Activated CD4-positive, CD25-positive, alpha-beta regulatory T cell treated with anti-CD3 and anti-CD28 coated beads, Interleukin-2, amount 50 U/mL, for 72 hours (primary cell): Measurements from ENCODE around the gene HRH1.

Source experiments
- DNase-seq: peaks from one replicate; pipeline ENCODE4 v3.0.0; 2021

Gene HRH1

DNA sequence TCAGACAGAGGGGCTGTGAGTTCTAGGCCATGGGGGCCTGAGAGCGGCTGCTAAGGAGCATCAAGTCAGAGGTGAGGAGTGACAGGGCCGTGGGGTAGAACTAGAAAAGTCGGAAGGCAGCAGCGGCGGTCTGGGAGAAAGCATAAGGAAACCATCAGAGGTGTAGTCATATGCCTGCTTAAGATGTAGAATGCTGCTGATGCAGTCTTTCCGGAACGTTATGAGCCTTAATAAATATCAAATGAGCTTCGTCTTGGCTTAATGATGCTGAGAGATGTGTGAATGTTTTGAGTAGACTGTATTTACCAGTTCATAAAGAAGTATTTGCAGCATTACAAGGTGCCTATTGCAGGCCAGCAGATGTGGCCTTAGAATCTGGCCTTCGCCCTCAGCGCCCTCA, 133.1 kb downstream of the HRH1 start:
- DNase-seq, result no peak

DNA sequence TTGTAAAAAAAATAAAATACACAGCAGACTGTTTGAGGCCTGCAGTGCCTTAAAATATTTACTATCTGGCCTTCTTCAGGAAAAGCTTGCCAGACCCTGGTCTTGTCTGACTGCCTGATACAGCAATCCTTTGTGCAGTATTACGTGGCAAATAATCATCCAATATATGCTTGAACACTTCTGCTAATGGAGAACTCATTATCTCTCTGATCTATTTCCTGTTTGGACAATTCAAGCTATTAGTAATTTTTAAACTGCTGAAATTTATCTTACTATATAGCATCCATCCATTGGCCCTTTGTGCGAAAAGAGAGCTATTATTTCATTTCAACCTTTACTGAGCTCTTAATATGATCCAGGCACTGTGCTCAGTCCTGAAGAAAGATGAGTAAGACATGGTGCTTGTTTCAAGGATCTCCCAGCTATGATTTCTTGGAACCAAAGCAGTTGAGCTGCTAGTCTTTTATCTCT, 133.8 kb downstream of the HRH1 start:
- no peak for DNase-seq

DNA sequence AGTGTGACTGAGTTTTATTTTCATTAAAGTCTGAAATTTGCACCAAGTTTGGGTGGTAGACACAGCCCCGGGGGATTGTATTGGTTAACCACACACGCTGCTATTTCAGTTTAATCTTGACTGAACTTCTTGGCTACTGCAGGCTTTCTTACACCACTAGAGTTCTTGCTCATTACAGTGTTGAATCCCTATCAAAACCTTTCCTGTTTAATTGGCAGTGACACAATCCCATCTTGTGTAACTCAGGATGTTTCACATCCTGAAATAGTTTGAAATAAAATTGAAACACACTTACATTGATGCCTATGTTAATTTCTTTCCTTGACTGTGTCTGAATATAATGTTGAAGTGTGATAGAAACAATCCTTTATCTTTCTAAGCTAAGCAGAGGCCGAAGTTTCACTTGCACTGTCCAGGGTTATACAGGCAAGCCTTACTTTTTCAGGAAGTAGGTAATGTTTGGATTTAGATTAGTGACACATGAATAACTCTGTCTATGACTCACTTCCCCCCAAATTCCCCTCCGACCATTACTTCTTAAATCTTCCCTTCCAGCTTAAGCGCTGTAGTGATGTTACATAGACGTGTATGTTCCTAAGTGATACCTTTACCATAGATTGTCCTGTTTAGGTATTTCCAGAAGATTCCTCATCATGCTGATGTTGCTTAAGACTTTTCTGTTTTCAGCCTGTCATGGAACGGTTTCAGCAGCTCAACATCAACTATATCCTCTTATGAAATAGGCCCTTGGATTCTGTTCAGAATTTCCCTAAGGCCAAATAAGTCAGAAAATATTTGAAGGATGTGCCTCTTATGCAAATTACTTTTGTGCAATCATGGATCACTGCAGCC, 134.7 kb downstream of the HRH1 start:
- no peak for DNase-seq

DNA sequence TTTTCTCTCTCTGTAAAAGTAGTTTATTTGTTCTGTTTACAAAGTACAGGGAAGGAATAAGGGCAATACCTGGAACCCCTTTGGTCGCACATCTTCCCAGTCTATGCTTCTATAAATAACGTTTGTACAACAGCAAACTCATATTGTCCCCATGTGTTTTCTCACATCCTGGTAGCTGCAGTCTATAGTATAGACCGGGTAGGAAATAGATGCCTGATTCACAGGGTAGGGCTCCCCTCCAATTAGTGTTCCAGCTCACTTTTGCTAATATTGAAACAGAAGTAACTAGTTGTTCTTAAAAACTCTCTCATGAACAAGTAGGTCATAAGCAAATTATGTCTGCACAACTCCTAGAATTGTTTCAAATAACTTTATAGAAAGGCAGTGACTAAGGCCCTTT, 135.6 kb downstream of the HRH1 start:
- no peak for DNase-seq

DNA sequence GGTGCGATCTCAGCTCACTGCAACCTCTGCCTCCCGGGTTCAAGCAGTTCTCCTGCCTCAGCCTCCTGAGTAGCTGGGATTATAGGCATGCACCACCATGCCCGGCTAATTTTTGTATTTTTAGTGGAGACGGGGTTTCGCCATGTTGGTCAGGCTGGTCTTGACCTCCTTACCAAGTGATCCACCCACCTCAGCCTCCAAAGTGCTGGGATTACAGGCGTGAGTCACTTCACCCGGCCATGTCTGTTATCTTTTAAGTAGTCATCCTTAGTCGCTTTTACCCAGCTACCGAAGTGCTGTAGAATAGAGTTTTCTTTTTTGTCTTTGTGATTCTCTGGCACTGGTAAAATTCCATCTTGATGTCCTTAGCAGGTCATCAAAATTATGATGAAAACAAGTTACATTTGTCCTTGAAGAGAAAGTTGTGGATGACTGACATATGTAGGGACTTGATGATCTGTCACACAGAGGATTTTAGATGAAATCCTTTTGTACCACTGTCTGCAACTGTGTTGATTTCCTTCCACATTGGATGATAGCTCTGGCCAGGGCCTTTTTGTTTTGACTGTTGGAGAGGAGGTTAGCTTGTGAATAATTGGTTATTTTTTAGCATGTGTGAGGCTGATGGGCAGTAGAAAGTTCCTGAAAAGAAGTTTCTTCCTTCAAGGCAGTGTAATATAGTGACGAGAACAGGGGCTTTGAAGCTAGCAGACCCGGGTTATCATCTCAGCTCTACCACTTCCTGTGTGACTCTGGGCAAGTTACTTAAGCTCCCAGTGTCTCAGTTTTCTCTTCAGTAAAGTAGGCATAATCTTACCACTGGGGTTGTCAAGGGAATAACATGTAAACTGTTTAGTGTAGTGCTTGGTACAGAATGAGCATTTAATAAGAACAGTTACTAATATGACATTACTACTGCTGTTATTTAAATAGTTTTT, 136.7 kb downstream of the HRH1 start:
- DNase-seq, result no peak

DNA sequence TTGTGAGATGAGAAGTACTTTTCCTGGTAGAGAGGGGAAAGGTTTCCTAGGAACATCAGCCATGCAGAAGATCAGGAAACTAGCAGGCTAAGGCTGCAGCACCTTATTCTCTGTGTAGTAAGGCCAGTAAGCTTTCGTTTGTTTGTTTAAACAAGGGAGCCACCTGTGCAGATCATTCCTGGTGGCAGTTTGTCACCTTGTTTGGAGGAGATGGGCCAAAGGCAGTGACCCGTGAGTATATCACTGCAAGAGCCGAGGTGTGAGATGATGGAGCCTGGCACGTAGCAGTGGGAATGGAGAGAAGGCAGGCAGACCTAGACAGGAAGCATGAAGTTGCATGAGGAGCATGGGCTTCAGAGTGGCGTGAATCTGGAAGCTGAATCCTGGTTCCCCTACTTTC, 137.5 kb downstream of the HRH1 start:
- no peak for DNase-seq

DNA sequence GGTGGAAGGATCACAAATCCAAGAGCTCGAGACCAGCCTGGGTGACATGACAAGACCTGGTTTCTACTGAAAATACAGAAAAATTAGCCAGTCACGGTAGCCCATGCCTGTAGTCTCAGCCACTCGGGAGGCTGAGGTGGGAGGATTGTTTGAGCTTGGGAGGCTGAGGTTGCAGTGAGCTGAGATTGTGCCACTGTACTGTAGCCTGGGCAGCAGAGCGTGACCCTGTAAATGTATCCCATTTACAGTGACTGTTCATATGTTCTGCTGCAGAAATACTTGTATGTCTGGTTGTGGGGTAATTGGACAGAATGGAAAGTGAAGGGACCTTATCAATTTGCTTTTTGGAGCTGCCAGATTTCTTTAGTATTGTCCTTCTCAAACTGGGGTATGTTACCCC, 142.8 kb downstream of the HRH1 start:
- no peak for DNase-seq

DNA sequence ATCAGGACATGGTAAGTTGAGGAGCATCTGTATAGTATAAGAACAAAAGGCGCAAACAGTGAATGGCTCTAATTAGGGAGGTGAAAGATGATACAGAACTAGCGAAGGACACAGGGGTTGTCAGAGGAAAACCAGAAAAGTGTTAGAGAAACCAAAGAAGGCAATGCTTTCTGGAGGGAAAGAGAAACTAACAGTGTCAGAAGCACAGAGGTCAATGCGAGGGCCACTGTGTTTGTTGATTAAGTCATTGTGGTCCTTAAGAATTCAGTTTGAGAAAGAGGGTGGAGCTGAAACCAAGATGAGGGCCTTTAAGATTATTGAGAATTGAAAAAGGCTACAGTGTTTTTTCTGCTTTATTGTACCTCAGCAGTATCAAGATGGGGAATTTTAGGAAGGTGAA, 146.7 kb downstream of the HRH1 start:
- no peak for DNase-seq

DNA sequence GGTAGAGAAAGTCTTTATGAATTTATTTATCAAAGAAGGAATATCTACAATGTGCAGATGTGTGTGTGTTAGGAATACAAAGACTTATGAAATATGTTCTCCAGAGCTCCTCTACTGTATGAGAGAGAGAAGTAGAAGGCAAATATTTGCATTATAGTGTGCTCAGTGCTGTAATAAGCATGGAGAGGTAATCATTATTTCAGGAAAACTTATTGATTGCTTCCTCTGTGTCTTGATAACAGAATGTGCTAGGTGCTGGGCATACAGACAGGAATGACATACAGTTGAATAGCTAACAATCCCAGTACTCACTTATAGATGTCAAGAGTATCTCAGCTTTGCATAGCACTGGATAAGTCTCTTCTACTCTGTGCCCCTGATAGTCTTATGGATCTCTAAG, 148.2 kb downstream of the HRH1 start:
- DNase-seq, result no peak

DNA sequence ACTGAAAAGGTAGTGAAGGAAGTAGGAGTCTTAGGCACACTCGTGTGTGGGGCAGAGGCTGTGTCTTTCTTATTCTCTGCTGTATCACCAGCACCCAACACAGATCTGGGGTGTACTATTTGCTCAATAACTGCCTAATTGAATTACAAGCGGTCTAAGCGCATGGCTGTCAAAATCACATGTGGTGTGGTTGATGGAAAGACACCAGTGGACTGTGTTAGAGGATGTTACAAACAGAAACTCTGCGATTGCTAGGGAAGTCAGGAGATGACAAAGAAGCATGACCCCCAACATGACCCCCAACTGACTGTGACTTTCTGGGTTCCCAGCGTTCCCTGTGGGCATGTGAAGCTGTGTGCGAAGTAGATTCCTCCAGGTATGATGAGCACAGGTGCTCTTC, 149.9 kb downstream of the HRH1 start:
- no peak for DNase-seq

DNA sequence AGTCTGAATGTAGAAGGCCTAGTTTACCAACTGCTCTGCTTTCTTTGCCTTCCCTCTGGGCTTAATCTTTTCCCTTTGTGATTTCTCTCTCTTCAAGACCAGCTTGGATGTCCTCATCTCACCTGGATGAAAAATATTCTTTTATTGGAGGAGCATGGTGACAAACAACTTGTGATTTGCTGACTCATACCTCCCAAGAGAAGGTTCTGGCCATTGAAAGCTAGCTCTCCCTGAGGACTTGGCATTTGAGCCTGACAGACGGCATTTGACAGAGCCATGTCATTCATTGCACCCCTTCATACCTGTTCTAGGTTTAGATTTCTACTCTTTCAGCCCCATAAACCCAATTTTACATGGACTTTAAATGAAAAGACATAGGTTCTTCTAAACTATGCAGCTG, 151.2 kb downstream of the HRH1 start:
- no peak for DNase-seq

DNA sequence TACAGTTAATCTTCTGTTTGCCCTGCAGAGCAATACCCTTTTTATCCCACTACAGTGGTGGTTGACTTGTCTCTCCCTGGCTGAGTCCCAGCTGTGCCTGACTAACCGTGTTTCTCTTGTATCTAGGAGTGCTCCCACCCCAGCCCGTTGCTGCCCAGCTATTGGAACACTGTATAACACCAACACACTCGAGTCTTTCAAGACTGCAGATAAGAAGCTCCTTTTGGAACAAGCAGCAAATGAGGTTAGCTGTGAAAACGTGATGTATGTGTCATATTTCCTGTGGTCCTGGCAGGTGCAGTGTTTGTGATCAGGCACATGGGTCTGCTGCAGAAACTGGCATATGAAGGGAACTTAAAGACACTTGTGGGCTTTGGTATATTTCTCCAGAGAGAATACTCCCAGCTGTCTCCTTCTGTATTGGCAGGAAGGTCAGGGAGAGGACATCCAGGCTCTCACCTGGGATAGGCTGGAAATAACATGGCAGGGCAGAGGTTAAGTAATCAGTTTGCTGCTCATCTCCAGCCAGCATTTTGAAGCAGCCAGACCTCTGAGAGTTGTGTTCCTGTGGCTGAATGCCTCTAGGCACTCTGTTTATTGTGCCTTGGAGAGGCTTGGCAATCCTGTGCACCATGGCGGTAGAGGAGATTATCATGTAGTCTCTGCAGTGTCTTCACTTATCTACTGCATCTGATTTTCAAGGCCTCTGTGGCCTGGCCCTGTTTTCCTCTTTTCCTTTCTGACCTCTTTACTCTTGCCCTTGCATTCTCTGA, 152.7 kb downstream of the HRH1 start:
- DNase-seq, result no peak

DNA sequence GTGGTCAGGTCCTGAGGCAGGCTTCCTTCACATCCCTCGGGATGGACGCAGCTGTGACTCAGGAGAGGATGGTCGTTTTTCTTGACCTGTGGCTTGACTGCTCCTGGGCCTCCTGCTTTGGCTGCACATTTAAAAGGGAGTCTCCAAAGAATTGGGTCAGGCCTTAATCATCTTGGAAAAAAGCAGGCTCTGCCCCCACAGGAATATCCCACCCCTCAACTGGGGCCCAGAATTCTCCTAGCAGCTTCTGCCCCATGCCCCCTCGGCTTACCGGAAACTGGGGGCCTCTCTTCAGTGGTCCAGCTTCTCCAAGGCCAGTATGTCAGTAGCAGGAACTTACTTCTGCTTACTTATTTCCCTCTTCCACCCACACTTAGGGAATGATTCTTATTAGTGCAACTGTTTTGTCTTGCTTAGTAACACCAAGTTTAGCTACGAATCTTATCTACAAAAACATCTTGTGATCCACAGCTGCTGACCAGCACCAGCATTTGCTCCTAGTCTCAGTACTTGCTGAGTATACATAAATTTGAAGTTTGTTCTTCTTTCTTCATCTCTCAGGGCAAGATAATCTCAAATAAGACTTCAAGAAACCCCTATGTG, 153.6 kb downstream of the HRH1 start:
- DNase-seq, result no peak

DNA sequence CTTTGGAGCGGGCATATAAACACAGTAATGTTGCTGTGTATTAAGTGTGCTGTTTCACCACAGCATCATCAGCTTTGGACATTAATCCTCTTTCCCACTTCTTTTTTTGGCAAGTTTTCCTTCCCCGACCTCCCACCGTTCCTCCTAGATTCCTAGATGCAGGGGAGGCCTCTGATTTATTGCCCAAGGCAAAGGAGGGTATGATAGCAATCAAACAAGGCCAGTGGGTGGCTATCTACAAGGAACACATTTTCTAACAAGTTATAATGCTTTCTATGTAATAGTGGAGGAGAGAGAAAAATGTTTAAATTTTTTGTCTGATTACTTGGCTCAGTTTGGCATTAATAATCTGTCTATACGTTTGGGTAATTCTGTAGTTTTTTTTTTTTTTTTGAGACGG, 156.0 kb downstream of the HRH1 start:
- no peak for DNase-seq

DNA sequence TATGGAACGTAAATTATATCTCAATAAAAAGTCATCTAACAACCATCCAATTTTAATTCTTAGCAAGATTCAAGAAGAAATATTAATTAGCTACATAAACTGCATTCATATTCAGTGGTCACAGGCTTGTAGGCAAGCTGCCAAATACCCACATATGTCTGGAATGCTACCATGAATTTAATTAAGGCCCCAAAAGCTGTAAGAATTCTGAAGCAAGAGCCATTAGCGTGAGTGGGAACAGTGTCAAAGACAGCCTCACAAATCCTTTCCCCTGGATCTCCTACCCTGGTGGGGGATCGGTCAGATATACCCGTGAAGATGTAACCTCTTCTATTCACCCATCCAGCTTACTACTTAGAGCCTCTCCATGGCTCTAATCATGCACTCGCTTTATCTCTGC, 157.9 kb downstream of the HRH1 start:
- no peak for DNase-seq
